ENCODE results near the gene GPBP1.
"Not testable (repeated sequence)": the region's sequence is repeated elsewhere in the genome, so short reads cannot be mapped to it uniquely, and the experiment has no call there.

GPBP1 gene

DNA sequence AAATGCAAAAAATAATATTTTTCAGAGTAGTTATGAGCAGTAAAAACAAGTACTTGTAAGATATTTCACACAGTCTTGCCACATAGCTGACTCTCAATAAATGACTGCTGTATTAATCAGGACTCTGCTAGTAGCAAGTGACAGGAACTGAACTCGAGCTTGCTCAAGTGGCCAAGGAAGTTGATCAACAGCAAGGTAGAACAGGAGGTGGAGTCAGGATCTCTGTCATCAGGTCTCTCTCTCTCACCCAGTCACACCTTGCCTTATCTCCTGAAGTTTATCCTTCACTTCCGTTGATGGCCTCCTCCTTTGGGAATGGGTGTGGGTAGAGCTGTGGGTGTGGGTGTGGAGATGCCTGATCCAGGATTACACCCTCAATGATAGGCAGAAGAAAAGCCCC is 107.0 kb downstream of the GPBP1 start:
- H3K27ac ChIP-seq (ENCODE audit: low read depth, low read length): no peak overlapping the region
- H3K36me3 ChIP-seq (ENCODE audit: low read length): no peaks in the 10 kb centered on the region
- no peak overlapping the region for H3K9ac ChIP-seq (ENCODE audit: low read length)
- no peaks in the 10 kb centered on the region for H3K79me2 ChIP-seq (ENCODE audit: insufficient read depth, low read length)
- H3K4me3 ChIP-seq (ENCODE audit: insufficient read depth, low read length, poor library complexity, severe bottlenecking): no peak overlapping the region
- no peaks in the 10 kb centered on the region for H3K9me3 ChIP-seq (ENCODE audit: insufficient read depth, low read length)
- TF ChIP-seq EZH2phosphoT487 (conservative IDR thresholded peaks at IDR 0.05; ENCODE audit: low read length): no peak
- TF ChIP-seq, protein P1, sequence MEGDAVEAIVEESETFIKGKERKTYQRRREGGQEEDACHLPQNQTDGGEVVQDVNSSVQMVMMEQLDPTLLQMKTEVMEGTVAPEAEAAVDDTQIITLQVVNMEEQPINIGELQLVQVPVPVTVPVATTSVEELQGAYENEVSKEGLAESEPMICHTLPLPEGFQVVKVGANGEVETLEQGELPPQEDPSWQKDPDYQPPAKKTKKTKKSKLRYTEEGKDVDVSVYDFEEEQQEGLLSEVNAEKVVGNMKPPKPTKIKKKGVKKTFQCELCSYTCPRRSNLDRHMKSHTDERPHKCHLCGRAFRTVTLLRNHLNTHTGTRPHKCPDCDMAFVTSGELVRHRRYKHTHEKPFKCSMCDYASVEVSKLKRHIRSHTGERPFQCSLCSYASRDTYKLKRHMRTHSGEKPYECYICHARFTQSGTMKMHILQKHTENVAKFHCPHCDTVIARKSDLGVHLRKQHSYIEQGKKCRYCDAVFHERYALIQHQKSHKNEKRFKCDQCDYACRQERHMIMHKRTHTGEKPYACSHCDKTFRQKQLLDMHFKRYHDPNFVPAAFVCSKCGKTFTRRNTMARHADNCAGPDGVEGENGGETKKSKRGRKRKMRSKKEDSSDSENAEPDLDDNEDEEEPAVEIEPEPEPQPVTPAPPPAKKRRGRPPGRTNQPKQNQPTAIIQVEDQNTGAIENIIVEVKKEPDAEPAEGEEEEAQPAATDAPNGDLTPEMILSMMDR (IDR thresholded peaks at IDR 0.05; ENCODE audit: insufficient read depth, low read length, poor library complexity, severe bottlenecking): no peak
- H4K20me1 ChIP-seq (ENCODE audit: low read depth, low read length): no peaks in the 10 kb centered on the region
- H3K9me2 ChIP-seq (replicated peaks; ENCODE audit: insufficient read depth, low read length): no peaks in the 10 kb centered on the region
- H3K27me3 ChIP-seq (ENCODE audit: low read length): no peaks in the 10 kb centered on the region
- no peak overlapping the region for H3K4me2 ChIP-seq (ENCODE audit: low read depth, low read length, poor library complexity, severe bottlenecking)
- H2AFZ ChIP-seq (ENCODE audit: low read depth, low read length, severe bottlenecking): no peak overlapping the region
- H3F3A ChIP-seq (ENCODE audit: insufficient read depth): no peaks in the 10 kb centered on the region

DNA sequence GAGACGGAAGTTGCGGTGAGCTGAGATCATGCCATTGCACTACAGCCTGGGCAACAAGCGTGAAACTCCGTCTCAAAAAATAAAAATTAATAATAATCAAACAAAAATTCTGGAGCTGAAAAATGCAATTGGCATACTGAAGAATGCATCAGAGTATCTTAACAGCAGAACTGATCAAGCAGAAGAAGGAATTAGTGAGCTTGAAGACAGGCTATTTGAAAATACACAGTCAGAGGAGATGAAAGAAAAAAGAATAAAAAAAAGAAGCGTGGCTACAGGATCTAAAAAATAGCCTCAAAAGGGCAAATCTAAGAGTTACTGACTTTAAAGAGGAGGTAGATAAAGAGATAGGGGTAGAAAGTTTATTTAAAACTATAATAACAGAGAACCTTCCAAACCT is 111.2 kb downstream of the GPBP1 start:
- H3F3A ChIP-seq (ENCODE audit: insufficient read depth); H3K9me3 ChIP-seq (ENCODE audit: insufficient read depth, low read length); H3K9ac ChIP-seq (ENCODE audit: low read length); H3K4me2 ChIP-seq (ENCODE audit: low read depth, low read length, poor library complexity, severe bottlenecking); H3K36me3 ChIP-seq (ENCODE audit: low read length); H3K9me2 ChIP-seq (replicated peaks; ENCODE audit: insufficient read depth, low read length); H4K20me1 ChIP-seq (ENCODE audit: low read depth, low read length); H3K79me2 ChIP-seq (ENCODE audit: insufficient read depth, low read length); H3K4me3 ChIP-seq (ENCODE audit: insufficient read depth, low read length, poor library complexity, severe bottlenecking); H2AFZ ChIP-seq (ENCODE audit: low read depth, low read length, severe bottlenecking); H3K27ac ChIP-seq (ENCODE audit: low read depth, low read length); H3K27me3 ChIP-seq (ENCODE audit: low read length): not testable (repeated sequence)

DNA sequence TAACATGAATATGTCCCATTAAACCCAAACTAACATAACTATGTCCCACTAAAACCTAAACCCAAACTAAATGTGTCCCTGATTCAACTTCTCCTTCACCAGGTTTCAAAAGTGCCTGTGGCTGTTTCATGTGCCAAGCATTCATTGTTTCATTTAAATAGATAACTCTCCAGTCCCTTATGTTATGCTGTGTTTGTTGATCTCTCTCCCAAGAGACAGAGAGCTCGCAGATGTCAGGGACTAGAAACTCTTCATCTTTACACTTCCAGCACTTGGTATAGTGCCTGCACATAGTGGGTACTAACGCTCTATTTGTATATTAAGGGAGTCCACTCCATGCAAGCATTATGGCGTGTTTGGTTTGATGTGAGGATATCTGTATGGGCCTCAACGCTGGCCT is 118.0 kb downstream of the GPBP1 start:
- H3K9me2 ChIP-seq (replicated peaks; ENCODE audit: insufficient read depth, low read length): no peaks in the 10 kb centered on the region
- no peaks in the 10 kb centered on the region for H3K79me2 ChIP-seq (ENCODE audit: insufficient read depth, low read length)
- no peak overlapping the region for H3K9ac ChIP-seq (ENCODE audit: low read length)
- no peak for TF ChIP-seq EZH2phosphoT487 (conservative IDR thresholded peaks at IDR 0.05; ENCODE audit: low read length)
- H2AFZ ChIP-seq (ENCODE audit: low read depth, low read length, severe bottlenecking): no peak overlapping the region
- no peaks in the 10 kb centered on the region for H3F3A ChIP-seq (ENCODE audit: insufficient read depth)
- H3K27me3 ChIP-seq (ENCODE audit: low read length): no peaks in the 10 kb centered on the region
- no peak overlapping the region for H3K4me2 ChIP-seq (ENCODE audit: low read depth, low read length, poor library complexity, severe bottlenecking)
- no peaks in the 10 kb centered on the region for H3K36me3 ChIP-seq (ENCODE audit: low read length)
- no peak overlapping the region for H3K4me3 ChIP-seq (ENCODE audit: insufficient read depth, low read length, poor library complexity, severe bottlenecking)
- H3K27ac ChIP-seq (ENCODE audit: low read depth, low read length): no peak overlapping the region
- H4K20me1 ChIP-seq (ENCODE audit: low read depth, low read length): no peaks in the 10 kb centered on the region
- no peaks in the 10 kb centered on the region for H3K9me3 ChIP-seq (ENCODE audit: insufficient read depth, low read length)

DNA sequence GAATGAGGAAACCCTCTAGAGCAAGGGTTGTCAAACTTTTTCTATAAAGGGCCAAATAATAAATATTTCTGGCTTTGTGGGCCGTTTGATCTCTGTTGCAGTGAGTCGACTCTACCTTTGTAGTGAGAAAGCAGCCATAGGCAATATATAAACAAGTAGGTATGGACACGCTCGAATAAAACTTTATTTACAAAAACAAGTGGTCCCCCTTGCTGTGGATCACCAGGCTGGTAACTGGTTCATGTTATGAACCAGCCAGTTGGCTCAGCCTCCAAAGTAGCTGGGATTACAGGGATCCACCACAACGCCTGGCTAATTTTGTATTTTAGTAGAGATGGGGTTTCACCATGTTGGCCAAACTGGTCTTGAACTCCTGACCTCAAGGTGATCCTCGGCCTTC is 118.5 kb downstream of the GPBP1 start:
- Histone ChIP-seq H3K27me3 (ENCODE audit: low read length) (no peaks in the 10 kb centered on the region), H2AFZ (ENCODE audit: low read depth, low read length, severe bottlenecking) (no peak overlapping the region), H3K9ac (ENCODE audit: low read length) (no peak overlapping the region), H3F3A (ENCODE audit: insufficient read depth) (no peaks in the 10 kb centered on the region), H3K27ac (ENCODE audit: low read depth, low read length) (no peak overlapping the region), H3K4me3 (ENCODE audit: insufficient read depth, low read length, poor library complexity, severe bottlenecking) (no peak overlapping the region), H3K9me2 (replicated peaks; ENCODE audit: insufficient read depth, low read length) (no peaks in the 10 kb centered on the region), H3K36me3 (ENCODE audit: low read length) (no peaks in the 10 kb centered on the region), H3K9me3 (ENCODE audit: insufficient read depth, low read length) (no peaks in the 10 kb centered on the region), H4K20me1 (ENCODE audit: low read depth, low read length) (no peaks in the 10 kb centered on the region), H3K79me2 (ENCODE audit: insufficient read depth, low read length) (no peaks in the 10 kb centered on the region), H3K4me2 (ENCODE audit: low read depth, low read length, poor library complexity, severe bottlenecking) (no peak overlapping the region)
- no peak for TF ChIP-seq EZH2phosphoT487 (conservative IDR thresholded peaks at IDR 0.05; ENCODE audit: low read length)
- TF ChIP-seq, protein P1 (IDR thresholded peaks at IDR 0.05; ENCODE audit: insufficient read depth, low read length, poor library complexity, severe bottlenecking): no peak
